GM21423 (cell line): ENCODE measurements around the gene FAM222A.

Experiments
- ATAC-seq: cut with Tn5 transposase; IDR thresholded peaks from one replicate; pipeline ENCODE4 v1.9.1; 2021; ENCODE audit warnings: mild to moderate bottlenecking, moderate library complexity; ENCODE audit not compliant: unreplicated experiment

The FAM222A gene

DNA sequence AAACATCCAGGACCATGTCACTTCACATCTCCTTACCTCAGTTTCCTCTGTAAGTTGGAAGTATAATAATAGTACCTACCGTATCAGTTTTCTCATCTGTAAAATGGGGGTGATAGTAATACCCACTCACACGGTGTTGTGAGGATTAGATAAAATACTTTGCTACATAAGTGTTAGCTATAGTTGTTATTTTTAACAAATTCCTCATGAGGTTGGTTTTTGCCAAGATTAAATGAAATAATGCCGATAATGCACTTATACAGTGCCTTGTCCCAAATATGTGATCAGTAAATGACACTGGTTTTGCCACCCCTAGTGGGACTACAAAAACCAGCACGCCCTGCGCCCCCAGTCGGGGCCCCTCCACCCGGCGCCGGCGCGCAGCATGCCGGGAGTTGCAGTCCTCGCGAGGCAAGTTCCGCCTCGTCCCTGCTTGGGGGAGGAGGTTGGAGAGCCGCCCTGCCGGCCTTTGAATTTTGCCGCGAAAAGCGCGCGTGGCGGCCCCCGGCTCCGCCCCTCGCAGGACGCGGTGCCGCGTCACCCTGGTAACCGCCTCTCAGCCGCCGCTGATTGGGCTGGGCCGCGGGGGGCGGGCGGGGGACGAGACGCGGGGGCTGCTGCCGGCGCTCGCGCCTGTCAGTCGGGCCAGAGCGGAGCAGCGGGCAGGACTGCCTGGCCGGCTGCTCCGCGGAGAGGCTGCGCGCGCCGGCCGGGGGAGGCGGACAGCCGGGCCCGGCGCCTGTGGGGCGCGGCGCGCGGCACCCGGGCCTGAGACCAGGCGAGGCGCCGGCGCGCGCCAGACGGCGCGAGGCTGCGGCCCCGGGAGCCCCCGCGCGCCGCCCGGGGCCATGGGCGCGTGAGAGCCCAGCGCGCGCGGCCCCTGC lies at the start of gene FAM222A:
TSS of gene FAM222A (plus strand) at position 639 of the 884 bp plus-strand sequence. CDS start 30,322 bp downstream, outside the sequence.
- ATAC-seq = peak; percentile 88

GRCh38 chr12:109664402-109664801 lies 49.2 kb upstream of the FAM222A start:
- ATAC-seq = no peak

DNA sequence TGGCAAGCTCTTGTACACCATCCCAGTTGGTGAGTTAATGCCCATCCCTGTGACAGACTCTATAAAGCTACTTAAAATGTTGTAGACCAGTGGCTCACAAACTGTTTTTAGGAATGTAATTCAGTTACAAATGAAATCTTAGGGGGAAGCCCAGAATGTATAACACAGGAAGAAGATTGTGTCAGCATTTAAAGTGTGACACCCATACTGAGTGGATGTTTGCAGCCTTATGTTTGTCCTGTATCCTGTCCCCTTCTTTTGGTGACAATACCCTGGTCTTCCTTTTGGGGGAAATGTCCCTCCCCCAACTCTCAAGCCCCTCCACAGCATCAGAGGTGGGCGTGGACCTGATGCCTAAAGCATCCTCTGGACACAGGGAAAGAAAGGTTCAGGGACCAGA lies 47.6 kb upstream of the FAM222A start:
- no peak for ATAC-seq

DNA sequence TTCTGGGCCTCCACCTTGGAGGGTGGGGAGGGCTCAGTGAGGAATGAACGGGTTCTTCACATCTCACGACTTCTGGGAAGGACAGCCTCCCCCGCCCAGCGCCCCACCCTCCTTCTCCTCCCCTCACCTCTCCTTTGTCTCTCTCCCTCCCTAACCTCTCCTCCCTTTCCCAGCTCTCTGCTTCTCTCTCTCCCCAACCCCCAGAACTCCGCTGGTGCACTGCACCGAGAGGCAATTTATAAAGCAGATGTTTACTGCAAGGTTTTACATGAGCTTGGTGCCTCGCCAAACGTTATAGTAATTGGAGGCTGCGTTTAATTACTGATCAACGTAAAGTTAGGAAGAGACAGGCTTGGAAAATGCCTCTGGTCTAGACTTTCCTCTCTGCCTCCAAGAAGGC lies 42.9 kb upstream of the FAM222A start:
- ATAC-seq = no peak

- no peak for ATAC-seq
These were observed 42.1 kb upstream of the FAM222A start for GRCh38 chr12:109671502-109671901.

- no peak for ATAC-seq
These were observed 40.2 kb upstream of the FAM222A start for GRCh38 chr12:109673379-109673778.

DNA sequence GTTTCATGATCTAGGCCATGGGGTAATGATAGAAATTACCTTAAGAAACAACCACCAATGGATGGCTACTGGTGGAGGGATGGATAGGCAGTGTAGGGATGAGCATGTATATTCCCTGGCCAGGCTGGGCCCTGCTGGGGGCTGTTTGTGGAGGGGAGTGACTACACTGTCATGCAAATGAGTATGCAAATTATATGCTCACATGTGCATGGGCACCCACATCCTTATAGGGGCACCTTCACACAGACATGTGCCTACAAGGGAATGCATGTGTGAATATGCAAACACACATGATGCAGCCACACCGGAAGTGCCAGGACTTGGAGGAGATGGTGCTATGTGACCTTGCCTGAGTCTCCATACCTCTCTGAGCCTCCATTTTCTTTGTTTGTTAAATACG lies 39.7 kb upstream of the FAM222A start:
- ATAC-seq = no peak

- ATAC-seq = no peak
These were observed 38.2 kb upstream of the FAM222A start for GRCh38 chr12:109675411-109675810.

DNA sequence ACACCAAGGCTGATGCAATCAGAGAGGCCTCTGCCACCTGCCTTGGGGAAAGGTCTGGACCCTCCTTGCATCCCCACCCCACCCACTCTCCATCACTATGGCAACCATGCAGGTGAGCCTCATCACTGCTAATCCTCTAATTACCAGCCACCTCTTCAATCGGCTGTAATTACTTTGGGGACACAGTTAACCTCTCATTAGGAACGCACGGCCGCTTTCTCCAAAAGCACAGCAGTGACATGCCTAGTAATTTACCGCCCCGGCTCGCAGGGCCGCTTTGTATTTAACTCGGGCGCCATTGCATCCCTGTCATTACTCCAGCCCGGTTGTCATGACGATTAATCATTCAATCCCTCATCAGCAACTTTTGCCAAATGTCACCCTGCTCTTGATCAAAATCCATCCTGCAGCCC lies 36.3 kb upstream of the FAM222A start:
- no peak for ATAC-seq

DNA sequence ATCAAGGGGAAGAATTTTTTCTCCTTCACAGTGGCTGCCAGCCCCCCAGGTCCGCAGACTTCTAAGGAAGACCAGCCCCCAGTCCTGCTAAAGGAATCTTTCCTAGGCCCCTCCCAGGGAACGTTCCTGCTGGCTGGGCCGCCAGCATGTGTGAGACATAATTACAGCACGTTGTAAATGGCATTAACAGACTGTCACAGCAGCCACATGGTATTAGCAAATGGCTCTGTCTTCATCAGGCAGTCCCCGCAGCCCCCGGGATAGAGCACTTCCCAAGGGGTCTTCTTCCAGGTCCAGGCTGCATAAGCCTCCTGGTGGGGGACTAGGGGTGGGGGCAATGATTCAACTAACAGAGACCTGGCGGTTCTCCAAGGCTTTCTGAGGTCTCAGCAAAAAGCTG lies 34.9 kb upstream of the FAM222A start:
- no peak for ATAC-seq

- ATAC-seq = no peak
These were observed 33.9 kb upstream of the FAM222A start for GRCh38 chr12:109679501-109680263.

DNA sequence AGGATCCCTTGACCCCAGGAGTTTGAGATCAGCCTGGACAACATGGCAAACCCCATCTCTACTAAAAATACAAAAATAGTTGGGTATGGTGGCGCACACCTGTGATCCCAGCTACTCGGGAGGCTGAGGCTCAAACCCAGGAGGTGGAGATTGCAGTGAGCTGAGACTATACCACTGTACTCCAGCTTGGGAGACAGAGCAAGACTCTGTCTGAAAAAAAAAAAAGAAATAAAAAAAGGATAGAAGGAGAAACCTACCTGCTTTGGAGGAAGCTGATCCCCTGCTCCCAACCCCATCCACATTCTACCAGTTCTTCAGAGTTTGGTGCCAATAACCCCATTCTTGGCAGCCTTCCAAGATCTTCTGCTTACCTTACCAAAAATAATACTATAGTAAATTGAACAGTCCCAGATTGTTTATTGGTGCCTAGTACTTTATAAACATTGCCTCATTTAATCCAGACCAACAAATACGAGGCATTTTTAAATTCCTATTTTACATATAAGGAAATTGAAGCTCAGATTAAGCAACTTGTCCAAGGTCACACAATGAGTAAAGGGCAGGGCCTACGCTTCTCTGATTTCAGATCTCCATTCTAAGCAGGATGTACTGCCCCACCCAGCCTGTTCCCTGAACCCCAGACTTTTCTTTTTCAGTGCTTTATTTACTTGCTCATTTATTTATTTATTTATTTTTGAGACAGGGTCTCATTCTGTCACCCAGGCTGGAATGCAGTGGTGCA lies 33.2 kb upstream of the FAM222A start:
- ATAC-seq = no peak

GRCh38 chr12:109681986-109682707 lies 31.5 kb upstream of the FAM222A start:
- no peak for ATAC-seq

- no peak for ATAC-seq
These were observed 30.9 kb upstream of the FAM222A start for GRCh38 chr12:109682708-109683060.

GRCh38 chr12:109683316-109683715 lies 30.3 kb upstream of the FAM222A start:
- ATAC-seq = no peak

GRCh38 chr12:109685574-109686447 lies 27.8 kb upstream of the FAM222A start:
- no peak for ATAC-seq

DNA sequence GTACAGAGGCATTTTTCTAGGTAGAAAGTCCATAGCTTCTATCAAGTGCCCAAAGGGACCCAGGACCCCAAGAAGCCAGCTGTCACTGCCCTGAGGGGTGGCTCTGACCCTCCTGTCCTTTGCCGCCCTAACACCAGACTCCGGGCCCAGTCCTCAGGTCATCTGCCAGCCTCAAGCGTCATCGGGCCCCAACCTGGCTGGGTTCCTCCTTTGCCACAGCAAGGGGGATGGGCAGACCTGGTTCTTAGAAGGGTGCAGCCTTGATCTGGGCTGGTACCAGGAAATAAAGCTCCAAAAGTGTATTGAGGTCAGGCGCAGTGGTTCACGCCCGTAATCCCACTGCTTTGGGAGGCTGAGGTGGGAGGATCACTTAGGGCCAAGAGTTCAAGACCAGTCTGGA lies 27.1 kb upstream of the FAM222A start:
- ATAC-seq = no peak

DNA sequence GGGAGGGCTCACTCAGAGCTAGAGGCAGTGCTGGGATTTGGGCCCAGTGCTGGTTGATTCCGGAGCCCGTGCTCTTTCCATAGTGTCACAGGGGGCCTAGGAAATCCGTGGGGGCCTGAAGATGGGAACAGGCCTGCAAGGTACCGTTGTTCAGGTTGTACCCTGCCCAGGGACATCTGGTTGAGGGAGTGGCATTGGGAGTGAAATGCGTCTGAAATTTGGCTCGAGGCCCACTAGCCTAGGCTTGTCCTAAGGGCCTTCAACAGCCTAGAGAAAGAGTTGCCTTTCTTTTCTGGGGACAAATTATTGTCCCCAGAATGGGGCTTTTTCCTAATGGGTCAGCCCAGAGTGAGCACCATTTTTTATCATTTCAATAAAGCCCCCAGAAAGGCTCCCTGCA lies 26.4 kb upstream of the FAM222A start:
- no peak for ATAC-seq

DNA sequence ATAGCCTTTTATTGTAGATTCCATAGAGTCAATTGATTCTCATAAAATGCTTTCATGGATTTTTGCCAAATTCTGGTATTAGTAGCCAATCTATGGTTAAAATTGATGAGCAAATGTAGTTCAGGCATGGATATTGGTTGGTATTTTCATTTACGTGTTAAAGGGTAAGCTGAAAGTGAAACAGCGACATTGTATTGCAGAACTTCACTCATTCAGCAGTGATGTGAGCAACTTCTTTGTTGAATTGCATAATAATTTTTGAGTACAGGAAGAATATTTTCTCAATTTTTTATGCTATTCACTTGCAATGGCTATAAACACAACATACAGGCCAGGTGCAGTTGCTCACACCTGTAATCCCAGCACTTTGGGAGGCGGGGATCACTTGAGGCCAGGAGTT lies 24.2 kb upstream of the FAM222A start:
- no peak for ATAC-seq

DNA sequence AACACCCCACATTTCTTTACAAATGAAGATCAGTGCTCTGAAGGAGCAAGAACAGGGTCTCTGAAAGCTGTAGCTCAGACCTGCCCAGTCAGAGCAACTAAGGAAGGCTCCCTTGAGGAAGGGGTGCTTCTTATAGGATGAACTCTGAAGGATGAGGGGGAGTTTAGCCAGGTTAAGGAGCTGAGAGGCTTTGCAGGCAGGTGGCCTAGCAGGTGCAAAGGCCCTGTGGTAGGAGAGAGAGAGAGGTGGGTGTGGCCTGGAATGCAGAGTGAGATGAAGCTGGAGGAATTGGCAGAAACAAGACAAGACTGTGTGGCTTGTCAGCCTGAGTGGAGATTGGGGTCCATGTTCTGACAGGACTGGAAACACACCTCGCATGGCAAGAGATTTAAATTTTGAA lies 20.5 kb upstream of the FAM222A start:
- ATAC-seq = no peak
